8988T (cell line): ENCODE results near the gene IPO11.
"Not testable (repeated sequence)": the region's sequence is repeated elsewhere in the genome, so short reads cannot be mapped to it uniquely, and the experiment has no call there.

Experiments
- DNase-seq: peaks from one replicate; pipeline ENCODE4 v3.0.0; 2011

The IPO11 gene

GRCh38 chr5:62520812-62521211, 108.2 kb downstream of the IPO11 start:
- not testable (repeated sequence) for DNase-seq

GRCh38 chr5:62521319-62521718, 108.8 kb downstream of the IPO11 start:
- no peak for DNase-seq

GRCh38 chr5:62522811-62523210, 110.2 kb downstream of the IPO11 start:
- DNase-seq: no peak

- no peak for DNase-seq
Observed at GRCh38 chr5:62533597-62533996, 121.0 kb downstream of the IPO11 start.

- no peak for DNase-seq
Observed at GRCh38 chr5:62534461-62535236, 122.1 kb downstream of the IPO11 start.

GRCh38 chr5:62536232-62536631, 123.7 kb downstream of the IPO11 start:
- no peak for DNase-seq

GRCh38 chr5:62536783-62537182, 124.2 kb downstream of the IPO11 start:
- DNase-seq: no peak

GRCh38 chr5:62538017-62538942, 125.7 kb downstream of the IPO11 start:
- DNase-seq: no peak

GRCh38 chr5:62542720-62543119, 130.2 kb downstream of the IPO11 start:
- DNase-seq: no peak

GRCh38 chr5:62547945-62548630, 135.5 kb downstream of the IPO11 start:
- DNase-seq: no peak

GRCh38 chr5:62550103-62550502, 137.5 kb downstream of the IPO11 start:
- DNase-seq: no peak

GRCh38 chr5:62555930-62556329, 143.4 kb downstream of the IPO11 start:
- no peak for DNase-seq

GRCh38 chr5:62558941-62559340, 146.4 kb downstream of the IPO11 start:
- DNase-seq: no peak

- DNase-seq: no peak
Observed at GRCh38 chr5:62560786-62561185, 148.2 kb downstream of the IPO11 start.

- DNase-seq: no peak
Observed at GRCh38 chr5:62561896-62562295, 149.3 kb downstream of the IPO11 start.

GRCh38 chr5:62562867-62563266, 150.3 kb downstream of the IPO11 start:
- DNase-seq: no peak

GRCh38 chr5:62564101-62564500, 151.5 kb downstream of the IPO11 start:
- DNase-seq: no peak

- not testable (repeated sequence) for DNase-seq
Observed at GRCh38 chr5:62565740-62566139, 153.2 kb downstream of the IPO11 start.

- DNase-seq: no peak
Observed at GRCh38 chr5:62568143-62568542, 155.6 kb downstream of the IPO11 start.

- DNase-seq: no peak
Observed at GRCh38 chr5:62568800-62569432, 156.4 kb downstream of the IPO11 start.

- DNase-seq: no peak
Observed at GRCh38 chr5:62569470-62569869, 156.9 kb downstream of the IPO11 start.

GRCh38 chr5:62572918-62573514, 160.5 kb downstream of the IPO11 start:
- DNase-seq: no peak
